ENCODE data around the gene CASP10. TPM values are rescaled to one million over a fixed set of nuclear protein-coding genes. Genes with fewer than 3 reads are reported as not detected.

Gene CASP10
- total RNA-seq, 2 donors from 2014 or later = 3.0 to 6.0 TPM

- no peak for ATAC-seq
- H3K4me1 ChIP-seq = no peaks in the 10 kb centered on the region
- intact Hi-C loops (cut with DNase I) = no loop called here
- no peak overlapping the region for H3K27ac ChIP-seq
- H3K36me3 ChIP-seq (replicated peaks in 1 of 2; ENCODE audit: insufficient read depth in 1 of 2, low read depth in 2 of 2) = peaks cover 0 to 3% of the 10 kb centered on the region in 2 donors
- no peaks in the 10 kb centered on the region for H3K9me3 ChIP-seq
- TF ChIP-seq POLR2A (IDR thresholded peaks at IDR 0.05) (no peak), CTCF (IDR thresholded peaks at IDR 0.05) (no peak)
- H3K27me3 ChIP-seq = no peaks in the 10 kb centered on the region
- WGBS, 2 donors = 86 to 88% methylated on average over 9 of the region's 9 CpGs
- no peak overlapping the region for H3K4me3 ChIP-seq
- DNase-seq = no peak
Measured at GRCh38 chr2:201273330-201273983, 90.5 kb downstream of the CASP10 start.

GRCh38 chr2:201275069-201275468 is 92.1 kb downstream of the CASP10 start:
- TF ChIP-seq CTCF (IDR thresholded peaks at IDR 0.05) (no peak), POLR2A (IDR thresholded peaks at IDR 0.05) (no peak)
- peaks cover 0 to 3% of the 10 kb centered on the region in 2 donors for H3K36me3 ChIP-seq (replicated peaks in 1 of 2; ENCODE audit: insufficient read depth in 1 of 2, low read depth in 2 of 2)

GRCh38 chr2:201275990-201276389 is 93.0 kb downstream of the CASP10 start:
- TF ChIP-seq CTCF (IDR thresholded peaks at IDR 0.05) = no peak
- no peak for TF ChIP-seq POLR2A (IDR thresholded peaks at IDR 0.05)
- no peaks in the 10 kb centered on the region for H3K4me1 ChIP-seq
- H3K4me3 ChIP-seq = no peak overlapping the region
- H3K27ac ChIP-seq = no peak overlapping the region
- DNase-seq (no peak), ATAC-seq (no peak)
- H3K9me3 ChIP-seq = no peaks in the 10 kb centered on the region
- H3K27me3 ChIP-seq = no peaks in the 10 kb centered on the region
- intact Hi-C loops (cut with DNase I) = no loop called here
- H3K36me3 ChIP-seq (replicated peaks in 1 of 2; ENCODE audit: insufficient read depth in 1 of 2, low read depth in 2 of 2) = peaks cover 0 to 3% of the 10 kb centered on the region in 2 donors
- WGBS, 2 donors = 88 to 89% methylated on average over 4 to 5 of the region's 5 CpGs

More at GRCh38 chr2:201275069-201275468, 92.1 kb downstream of the CASP10 start:
- WGBS, 2 donors = 89 to 97% methylated on average over 2 of the region's 2 CpGs
- no peaks in the 10 kb centered on the region for H3K9me3 ChIP-seq
- no peaks in the 10 kb centered on the region for H3K27me3 ChIP-seq
- no peaks in the 10 kb centered on the region for H3K4me1 ChIP-seq
- ATAC-seq (no peak), DNase-seq (no peak)
- no peak overlapping the region for H3K27ac ChIP-seq
- intact Hi-C loops (cut with DNase I) = no loop called here
- no peak overlapping the region for H3K4me3 ChIP-seq

- H3K9me3 ChIP-seq = no peaks in the 10 kb centered on the region
- DNase-seq = no peak
- no peaks in the 10 kb centered on the region for H3K4me1 ChIP-seq
- intact Hi-C loops (cut with DNase I) = no loop called here
- peaks cover 0 to 3% of the 10 kb centered on the region in 2 donors for H3K36me3 ChIP-seq (replicated peaks in 1 of 2; ENCODE audit: insufficient read depth in 1 of 2, low read depth in 2 of 2)
- ATAC-seq = no peak
- TF ChIP-seq CTCF (IDR thresholded peaks at IDR 0.05) = no peak
- TF ChIP-seq POLR2A (IDR thresholded peaks at IDR 0.05) = no peak
- H3K27me3 ChIP-seq = no peaks in the 10 kb centered on the region
- H3K4me3 ChIP-seq = no peak overlapping the region
- WGBS, 2 donors = 84 to 89% methylated on average over 6 of the region's 6 CpGs
- H3K27ac ChIP-seq = no peak overlapping the region
Measured at GRCh38 chr2:201276511-201276910, 93.6 kb downstream of the CASP10 start.

Small RNA genes within 50 kb of the gene (small RNA-seq; reads per million reads assigned to genes)
- not detected for gene AC007283.2
- gene MTND4LP13 = not detected
- gene RNU7-45P = not detected

Other genes with a start within 250 kb of the CASP10 start
- gene ORC2, start 219.5 kb upstream of the CASP10 start, total RNA-seq = 10 to 100 TPM in 1 of 2 donors, 1 to 10 TPM in 1; 9.2 to 17.1 TPM
- gene HYCC2, start 111.5 kb upstream of the CASP10 start, total RNA-seq = 10 to 100 TPM in 1 of 2 donors, 1 to 10 TPM in 1; 9.3 to 24.7 TPM
- gene NDUFB3, start 111.1 kb upstream of the CASP10 start, total RNA-seq = 10 to 100 TPM; 19.8 to 31.1 TPM
- gene CFLAR, start 67.0 kb upstream of the CASP10 start, total RNA-seq = 100 to 1,000 TPM in 1 of 2 donors, 10 to 100 TPM in 1; 83.3 to 113 TPM
- 100 to 1,000 TPM in 1 of 2 donors, 10 to 100 TPM in 1; 13.2 to 161 TPM for gene CASP8, start 77.4 kb downstream of the CASP10 start, total RNA-seq
- 1 to 10 TPM in 1 of 2 donors, under 1 TPM in 1; 0.78 to 2.3 TPM for gene FLACC1, start 174.2 kb downstream of the CASP10 start, total RNA-seq